ENCODE results near the gene ITGBL1. TPM values are rescaled to one million over a fixed set of nuclear protein-coding genes. Genes with fewer than 3 reads are reported as not detected.

The ITGBL1 gene
- total RNA-seq, 1 experiment from 2014 or later, result not detected

DNA sequence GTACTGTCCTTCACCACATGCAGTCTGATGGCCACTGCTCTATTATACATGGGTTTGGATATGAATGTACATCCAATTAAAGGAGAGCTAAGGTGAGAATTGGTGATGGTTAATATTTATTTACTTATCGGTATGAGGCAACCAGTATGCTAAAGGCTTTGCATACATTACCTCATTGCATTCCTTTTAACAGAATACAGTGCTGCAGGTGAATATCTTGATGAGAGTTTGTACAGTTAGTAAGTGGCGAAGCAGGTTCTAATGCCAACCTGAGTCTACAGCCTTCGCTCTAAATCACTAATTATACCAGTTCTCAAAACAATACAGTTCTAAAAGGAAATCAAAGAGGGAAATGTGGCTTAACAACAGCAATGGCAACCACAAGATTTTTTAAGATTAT is 284.1 kb downstream of the ITGBL1 start:
- intact Hi-C loops (cut with micrococcal nuclease; ENCODE audit: unreplicated experiment), result no loop called here
- Mint-ChIP-seq H3K36me3 (ENCODE audit: insufficient read depth, unreplicated experiment) (no peaks in the 10 kb centered on the region), H3K4me3 (ENCODE audit: unreplicated experiment) (no peak overlapping the region), H3K27ac (ENCODE audit: unreplicated experiment) (no peak overlapping the region), H3K9me3 (ENCODE audit: unreplicated experiment) (no peaks in the 10 kb centered on the region), H3K4me1 (ENCODE audit: low read depth, unreplicated experiment) (peaks cover 6% of the 10 kb centered on the region), H3K27me3 (ENCODE audit: insufficient read depth, unreplicated experiment) (no peaks in the 10 kb centered on the region)
- BruUV-seq (replicated peaks), result no TSS peak
- TF ChIP-seq, protein P1, sequence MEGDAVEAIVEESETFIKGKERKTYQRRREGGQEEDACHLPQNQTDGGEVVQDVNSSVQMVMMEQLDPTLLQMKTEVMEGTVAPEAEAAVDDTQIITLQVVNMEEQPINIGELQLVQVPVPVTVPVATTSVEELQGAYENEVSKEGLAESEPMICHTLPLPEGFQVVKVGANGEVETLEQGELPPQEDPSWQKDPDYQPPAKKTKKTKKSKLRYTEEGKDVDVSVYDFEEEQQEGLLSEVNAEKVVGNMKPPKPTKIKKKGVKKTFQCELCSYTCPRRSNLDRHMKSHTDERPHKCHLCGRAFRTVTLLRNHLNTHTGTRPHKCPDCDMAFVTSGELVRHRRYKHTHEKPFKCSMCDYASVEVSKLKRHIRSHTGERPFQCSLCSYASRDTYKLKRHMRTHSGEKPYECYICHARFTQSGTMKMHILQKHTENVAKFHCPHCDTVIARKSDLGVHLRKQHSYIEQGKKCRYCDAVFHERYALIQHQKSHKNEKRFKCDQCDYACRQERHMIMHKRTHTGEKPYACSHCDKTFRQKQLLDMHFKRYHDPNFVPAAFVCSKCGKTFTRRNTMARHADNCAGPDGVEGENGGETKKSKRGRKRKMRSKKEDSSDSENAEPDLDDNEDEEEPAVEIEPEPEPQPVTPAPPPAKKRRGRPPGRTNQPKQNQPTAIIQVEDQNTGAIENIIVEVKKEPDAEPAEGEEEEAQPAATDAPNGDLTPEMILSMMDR (IDR thresholded peaks at IDR 0.05; ENCODE audit: insufficient read depth in 1 of 2, low read depth in 1 of 2, low read length in 1 of 2, severe bottlenecking in 1 of 2, unreplicated experiment in 1 of 2), result no peak
- ChIA-PET POLR2A (no interaction called here), CTCF (no interaction called here)
- DNase-seq, result no peak
- Histone ChIP-seq H3K4me3 (ENCODE audit: low read depth, low read length) (no peak overlapping the region), H3K36me3 (ENCODE audit: control insufficient read depth, insufficient read depth, low read length) (no peaks in the 10 kb centered on the region), H3K9me3 (no peaks in the 10 kb centered on the region), H3K4me1 (no peaks in the 10 kb centered on the region), H3K27me3 (replicated peaks; ENCODE audit: control insufficient read depth, insufficient read depth, low read length) (no peaks in the 10 kb centered on the region)

DNA sequence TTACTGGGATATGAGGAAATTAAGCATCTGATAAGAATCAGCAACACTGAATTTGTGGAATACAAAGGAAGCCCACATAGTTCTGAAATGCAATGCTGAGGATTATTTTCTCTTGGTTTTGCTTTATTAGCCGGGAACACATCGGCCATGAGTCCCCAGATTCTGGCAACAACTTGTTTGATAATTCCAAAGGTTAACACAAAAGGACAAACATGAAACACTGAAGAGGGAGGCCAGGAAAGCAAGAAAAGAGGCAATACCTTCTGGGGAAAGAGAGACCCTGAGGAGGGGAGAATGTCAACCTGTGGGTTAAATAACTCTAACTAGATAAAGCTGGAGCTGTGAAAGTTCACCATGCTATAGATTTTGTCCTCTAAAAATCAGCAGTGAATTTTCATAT is 285.9 kb downstream of the ITGBL1 start:
- H3K4me3 ChIP-seq (ENCODE audit: low read depth, low read length), result no peak overlapping the region
- no peaks in the 10 kb centered on the region for H3K27me3 ChIP-seq (replicated peaks; ENCODE audit: control insufficient read depth, insufficient read depth, low read length)
- peaks cover 3% of the 10 kb centered on the region; the same call in 1 of the 2 replicates for H3K4me1 ChIP-seq
- H3K4me1 Mint-ChIP-seq (ENCODE audit: low read depth, unreplicated experiment), result peaks cover 6% of the 10 kb centered on the region
- intact Hi-C loops (cut with micrococcal nuclease; ENCODE audit: unreplicated experiment), result no loop called here
- TF ChIP-seq, protein P1 (IDR thresholded peaks at IDR 0.05; ENCODE audit: insufficient read depth in 1 of 2, low read depth in 1 of 2, low read length in 1 of 2, severe bottlenecking in 1 of 2, unreplicated experiment in 1 of 2), result no peak
- no TSS peak for BruUV-seq (replicated peaks)
- no peak overlapping the region for H3K27ac Mint-ChIP-seq (ENCODE audit: unreplicated experiment)
- no peaks in the 10 kb centered on the region for H3K27me3 Mint-ChIP-seq (ENCODE audit: insufficient read depth, unreplicated experiment)
- H3K36me3 ChIP-seq (ENCODE audit: control insufficient read depth, insufficient read depth, low read length), result no peaks in the 10 kb centered on the region
- no peak overlapping the region for H3K4me3 Mint-ChIP-seq (ENCODE audit: unreplicated experiment)
- DNase-seq, result no peak
- no peaks in the 10 kb centered on the region for H3K36me3 Mint-ChIP-seq (ENCODE audit: insufficient read depth, unreplicated experiment)
- H3K9me3 Mint-ChIP-seq (ENCODE audit: unreplicated experiment), result no peaks in the 10 kb centered on the region
- H3K9me3 ChIP-seq, result no peaks in the 10 kb centered on the region
- POLR2A ChIA-PET, result no interaction called here
- CTCF ChIA-PET, result no interaction called here

DNA sequence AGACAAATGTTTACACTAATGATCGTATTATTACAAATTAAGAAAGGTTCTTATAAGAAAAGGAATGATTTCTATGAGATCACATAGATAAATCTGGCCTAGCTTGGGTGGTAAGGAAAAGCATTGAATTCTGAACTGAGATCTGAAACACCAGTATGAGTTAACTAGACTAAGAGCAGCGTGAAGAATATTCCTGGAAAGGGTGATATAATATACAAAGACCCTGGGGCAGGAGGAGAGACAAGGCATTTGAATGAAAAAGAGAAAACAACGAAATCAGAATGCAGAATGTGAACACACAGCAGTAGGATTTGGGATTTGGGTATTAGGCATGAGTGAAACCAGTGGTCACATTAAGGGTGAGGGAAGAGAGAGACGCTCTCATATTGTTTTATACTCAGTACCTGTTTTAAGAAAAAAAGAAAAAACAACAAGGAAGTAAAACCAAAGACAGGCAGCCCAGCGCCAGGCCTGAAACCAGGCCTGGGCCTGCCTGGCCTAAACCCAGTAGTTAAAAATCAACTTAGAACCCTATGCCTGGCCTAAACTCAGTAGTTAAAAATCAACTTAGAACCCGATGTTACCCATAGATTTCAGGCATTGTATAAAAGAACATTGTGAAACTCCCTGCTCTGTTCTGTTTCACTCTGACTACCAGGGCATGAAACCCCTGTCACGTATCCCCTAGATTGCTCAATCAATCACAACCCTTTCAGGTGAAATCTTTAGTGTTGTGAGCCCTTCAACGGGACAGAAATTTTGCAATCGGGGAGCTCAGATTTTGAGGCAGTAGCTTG is 287.1 kb downstream of the ITGBL1 start:
- no peaks in the 10 kb centered on the region for H3K27me3 ChIP-seq (replicated peaks; ENCODE audit: control insufficient read depth, insufficient read depth, low read length)
- TF ChIP-seq, protein P1 (IDR thresholded peaks at IDR 0.05; ENCODE audit: insufficient read depth in 1 of 2, low read depth in 1 of 2, low read length in 1 of 2, severe bottlenecking in 1 of 2, unreplicated experiment in 1 of 2), result no peak
- Mint-ChIP-seq H3K36me3 (ENCODE audit: insufficient read depth, unreplicated experiment) (no peaks in the 10 kb centered on the region), H3K4me1 (ENCODE audit: low read depth, unreplicated experiment) (peaks cover 6% of the 10 kb centered on the region), H3K27me3 (ENCODE audit: insufficient read depth, unreplicated experiment) (no peaks in the 10 kb centered on the region), H3K4me3 (ENCODE audit: unreplicated experiment) (no peak overlapping the region), H3K27ac (ENCODE audit: unreplicated experiment) (no peak overlapping the region), H3K9me3 (ENCODE audit: unreplicated experiment) (no peaks in the 10 kb centered on the region)
- peaks cover 3% of the 10 kb centered on the region; the same call in 1 of the 2 replicates for H3K4me1 ChIP-seq
- no peak overlapping the region for H3K4me3 ChIP-seq (ENCODE audit: low read depth, low read length)
- ChIA-PET CTCF (no interaction called here), POLR2A (no interaction called here)
- H3K9me3 ChIP-seq, result no peaks in the 10 kb centered on the region
- no peak for DNase-seq
- intact Hi-C loops (cut with micrococcal nuclease; ENCODE audit: unreplicated experiment), result no loop called here
- no peaks in the 10 kb centered on the region for H3K36me3 ChIP-seq (ENCODE audit: control insufficient read depth, insufficient read depth, low read length)
- no TSS peak for BruUV-seq (replicated peaks)

Measured in Caco-2 (cell line).